NT2/D1 (cell line): Measurements from ENCODE around the gene ABLIM1.

Experiments
- SUZ12 ChIP-seq: IDR thresholded peaks from 2 replicates; pipeline ENCODE4 v1.6.1; 2011; ENCODE audit not compliant: insufficient read length, insufficient read depth; ENCODE audit errors: extremely low read depth
- YY1 ChIP-seq: IDR thresholded peaks from 2 replicates; pipeline ENCODE4 v1.6.1; 2011; ENCODE audit not compliant: insufficient read length, insufficient read depth
- ZNF274 ChIP-seq: IDR thresholded peaks from 2 replicates; pipeline ENCODE4 v1.6.1; 2011; ENCODE audit warnings: mild to moderate bottlenecking, low read depth, low read length

DNA sequence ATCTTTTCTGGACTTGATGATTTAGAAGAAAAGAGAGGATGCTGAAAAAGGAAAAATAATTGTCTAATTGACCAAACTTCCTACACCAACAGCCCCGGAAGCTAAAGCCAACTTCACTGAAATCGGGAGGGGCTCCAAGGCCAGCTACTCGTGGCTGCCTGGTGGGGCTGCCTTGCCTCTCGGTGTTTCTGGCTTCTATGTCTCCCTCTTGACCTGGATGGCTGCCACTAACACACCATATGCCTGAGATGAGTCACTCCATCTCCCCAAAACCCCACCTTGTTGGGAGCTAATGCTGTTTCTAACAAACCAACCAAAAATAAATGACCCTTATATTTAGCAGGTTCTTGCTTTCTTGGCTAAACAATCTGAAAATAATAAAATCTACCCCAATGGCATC lies 166.1 kb downstream of the ABLIM1 start:
- TF ChIP-seq YY1: no peak
- no peak for TF ChIP-seq ZNF274
- no peak for TF ChIP-seq SUZ12
